DMS153 (cell line): ENCODE measurements around the gene NFIA.
"Not testable (repeated sequence)": the region's sequence is repeated elsewhere in the genome, so short reads cannot be mapped to it uniquely, and the experiment has no call there.

ENCODE experiments used
- DNase-seq: peaks from one replicate; lab custom pipeline; 2025; lab: John Stamatoyannopoulos, UW

Gene NFIA

DNA sequence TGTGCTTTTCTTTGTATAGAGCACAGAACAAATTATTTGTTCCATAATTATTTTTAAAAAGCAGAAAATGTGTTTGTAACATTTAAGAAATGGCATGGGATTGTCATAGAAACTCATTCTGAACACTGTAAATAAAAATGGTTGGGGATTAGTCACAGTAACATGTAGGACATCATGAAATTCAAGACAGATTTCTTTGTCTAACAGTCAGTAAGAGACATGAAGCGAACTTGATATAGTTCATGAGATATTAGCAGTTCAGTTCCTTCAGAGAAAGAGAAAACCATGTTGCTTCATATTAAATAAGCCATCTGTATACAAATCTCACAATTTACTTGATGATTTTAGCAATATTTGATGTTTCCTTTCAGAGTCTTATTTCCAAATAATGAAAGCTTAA is 19.7 kb downstream of the NFIA start:
- DNase-seq, result no peak

DNA sequence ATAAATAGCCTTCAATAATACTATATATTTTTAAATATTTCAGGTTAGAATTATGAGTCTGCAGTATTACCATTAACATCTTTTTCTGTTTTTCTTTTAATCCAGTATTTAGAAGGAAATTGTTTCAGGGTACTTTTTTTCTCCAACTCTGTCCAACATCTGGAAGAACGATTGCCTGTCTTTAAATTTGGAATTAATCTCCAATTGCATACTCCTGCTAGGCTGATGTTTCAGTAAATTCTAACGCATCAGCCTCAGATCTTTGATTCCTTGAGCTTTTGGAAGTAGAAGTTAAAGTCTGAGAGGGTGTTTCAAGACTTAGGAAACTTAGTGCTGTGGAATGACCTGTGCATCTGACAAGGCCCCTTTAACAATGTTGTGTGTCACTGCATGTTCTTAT is 20.3 kb downstream of the NFIA start:
- no peak for DNase-seq

DNA sequence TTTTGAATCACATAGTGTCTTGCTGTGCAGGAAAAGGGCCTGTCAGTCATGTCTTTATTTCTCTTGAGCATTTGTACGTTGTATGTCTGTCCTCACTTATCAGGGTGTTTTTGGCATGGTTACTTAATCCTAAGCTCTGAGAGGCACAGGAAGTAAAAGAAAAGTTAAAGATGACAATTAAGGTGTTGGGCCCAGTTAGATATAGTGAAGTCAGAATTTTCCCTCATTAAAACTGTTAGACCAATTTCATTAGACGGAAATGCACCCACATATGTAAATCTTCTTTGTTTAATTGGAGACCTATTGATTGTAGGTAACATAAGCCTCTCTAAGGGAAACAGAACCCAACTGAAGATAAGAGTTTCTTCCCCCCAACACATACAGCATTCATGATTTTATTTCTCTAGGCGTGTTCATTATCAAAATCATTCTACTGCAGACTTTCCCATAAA is 21.9 kb downstream of the NFIA start:
- DNase-seq, result no peak

- no peak for DNase-seq
Measured at GRCh38 chr1:61107638-61108037, 25.3 kb downstream of the NFIA start.

GRCh38 chr1:61109158-61109557 is 26.8 kb downstream of the NFIA start:
- no peak for DNase-seq

DNA sequence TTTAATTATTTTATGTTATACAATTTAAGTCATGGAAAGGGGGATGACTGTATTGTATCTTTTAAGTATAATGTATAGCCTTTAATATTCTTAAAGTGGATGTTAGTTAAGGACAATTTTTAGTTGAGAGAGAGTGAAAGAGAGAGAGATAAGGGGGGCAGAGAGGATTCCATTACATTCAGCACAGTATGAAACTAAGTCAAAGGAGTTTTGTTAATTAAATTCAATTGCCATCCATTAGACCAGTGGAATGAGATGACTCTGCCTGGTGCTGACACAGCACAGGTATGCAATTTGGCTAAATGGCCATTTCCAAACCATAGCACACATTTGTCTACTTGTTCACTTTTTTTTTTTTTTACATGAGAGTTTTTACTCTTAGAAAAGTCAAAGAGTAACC is 27.5 kb downstream of the NFIA start:
- DNase-seq, result no peak

DNA sequence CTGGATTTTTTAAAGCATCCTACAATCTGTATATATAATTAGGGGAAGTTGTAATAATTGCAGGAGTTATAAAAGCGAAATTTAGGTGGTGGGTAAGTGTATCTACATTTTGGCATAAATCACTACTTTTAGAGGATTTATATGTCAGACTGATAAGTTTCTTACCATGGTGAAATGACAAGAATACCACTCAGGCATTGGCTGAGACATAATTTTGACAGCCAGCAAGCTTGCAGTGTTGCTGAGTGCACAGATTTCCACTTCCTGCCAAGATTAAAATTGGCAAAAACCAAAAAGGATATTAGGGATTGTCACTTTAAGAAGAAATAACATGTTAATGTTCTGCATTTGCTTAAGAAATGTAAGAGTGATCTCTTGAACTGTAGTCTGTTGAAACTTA is 28.2 kb downstream of the NFIA start:
- no peak for DNase-seq

GRCh38 chr1:61111084-61112004 is 29.0 kb downstream of the NFIA start:
- DNase-seq, result no peak

DNA sequence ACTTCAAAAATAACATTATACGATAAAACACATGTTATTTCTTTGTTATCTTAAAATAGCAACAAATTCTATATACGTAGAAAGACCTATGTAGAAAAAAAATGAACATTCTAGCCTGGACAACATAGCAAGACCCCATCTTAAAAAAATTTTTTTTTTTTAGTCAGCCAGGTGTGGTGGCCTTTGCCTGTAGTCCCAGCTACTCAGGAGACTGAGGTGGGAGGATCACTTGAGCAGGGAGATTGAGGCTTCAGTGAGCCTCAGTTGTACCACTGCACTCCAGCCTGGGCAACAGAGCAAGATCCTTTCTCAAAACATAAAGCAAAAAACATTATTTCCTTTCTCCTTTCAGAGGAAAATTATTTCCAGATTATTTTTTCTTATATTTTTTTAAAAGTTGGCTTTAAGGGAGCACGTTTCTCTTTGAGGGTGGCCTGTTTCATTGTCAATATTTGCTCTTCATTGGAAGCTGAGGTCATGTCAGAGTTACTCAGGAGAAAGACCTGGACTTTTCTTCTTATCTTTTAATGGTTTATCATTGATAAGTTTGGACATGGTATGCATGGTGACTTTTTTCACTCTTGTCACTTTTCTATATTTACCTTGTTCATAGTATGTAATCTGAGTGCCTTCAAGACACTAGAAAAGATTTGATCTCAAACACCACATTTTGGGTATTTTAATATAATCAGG is 32.0 kb downstream of the NFIA start:
- no peak for DNase-seq

DNA sequence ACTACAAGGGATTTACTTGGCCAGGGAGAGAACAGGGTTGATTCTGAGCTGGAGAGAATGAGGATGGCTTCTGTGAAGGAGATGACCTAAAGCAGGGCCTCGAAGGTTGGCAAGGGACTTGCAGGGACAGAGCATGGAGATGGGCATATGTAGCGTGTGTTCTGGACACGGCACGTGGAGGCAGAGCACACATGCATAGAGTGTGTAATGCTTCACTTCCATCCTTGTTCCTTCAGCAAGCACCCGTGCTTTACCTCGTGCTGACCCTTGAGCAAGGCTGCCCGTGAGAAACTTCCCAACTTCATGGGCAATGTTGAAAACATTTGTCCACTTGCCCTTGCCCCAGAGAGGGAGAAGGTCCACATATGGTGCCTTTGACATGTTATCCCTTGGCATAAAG is 33.1 kb downstream of the NFIA start:
- no peak for DNase-seq

DNA sequence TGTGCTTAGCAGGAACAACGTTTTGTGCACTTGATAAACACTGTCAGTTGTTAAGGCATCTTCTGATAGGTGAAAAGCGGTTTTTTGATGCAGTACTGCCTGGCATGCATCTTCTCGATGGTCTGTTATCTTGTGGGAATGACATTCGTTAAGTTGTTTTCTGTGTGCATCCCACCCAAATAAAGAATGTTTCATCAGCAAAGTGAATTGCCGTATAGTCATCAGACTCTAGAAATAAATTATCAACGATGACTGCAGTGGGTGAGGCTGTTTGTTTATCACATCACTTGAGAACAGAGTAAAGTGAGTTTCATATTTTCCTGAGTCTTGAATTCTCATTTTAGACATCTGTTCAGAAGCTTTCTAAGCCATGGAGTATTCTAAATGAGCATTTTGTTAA is 34.1 kb downstream of the NFIA start:
- DNase-seq, result no peak

DNA sequence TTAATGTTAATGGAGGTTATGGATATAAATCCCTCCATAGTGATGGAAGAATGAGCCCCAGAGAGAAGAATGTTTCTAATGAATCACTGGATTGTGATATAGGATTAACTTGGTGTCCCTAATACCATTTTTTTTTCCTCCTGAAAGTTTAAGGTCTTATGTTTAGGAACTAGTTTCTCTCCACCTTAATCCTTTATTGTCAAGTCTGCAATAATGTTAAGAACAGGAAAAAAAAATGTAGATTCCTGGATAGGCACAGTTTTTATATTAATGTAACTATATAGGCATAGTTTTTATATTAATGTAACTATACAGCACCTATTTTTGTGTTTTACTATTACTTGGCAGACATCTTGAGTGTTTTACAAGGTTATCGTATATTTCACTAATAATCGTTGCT is 34.9 kb downstream of the NFIA start:
- no peak for DNase-seq

- DNase-seq, result no peak
Measured at GRCh38 chr1:61119085-61119484, 36.7 kb downstream of the NFIA start.

- DNase-seq, result no peak
Measured at GRCh38 chr1:61120246-61120840, 38.0 kb downstream of the NFIA start.

DNA sequence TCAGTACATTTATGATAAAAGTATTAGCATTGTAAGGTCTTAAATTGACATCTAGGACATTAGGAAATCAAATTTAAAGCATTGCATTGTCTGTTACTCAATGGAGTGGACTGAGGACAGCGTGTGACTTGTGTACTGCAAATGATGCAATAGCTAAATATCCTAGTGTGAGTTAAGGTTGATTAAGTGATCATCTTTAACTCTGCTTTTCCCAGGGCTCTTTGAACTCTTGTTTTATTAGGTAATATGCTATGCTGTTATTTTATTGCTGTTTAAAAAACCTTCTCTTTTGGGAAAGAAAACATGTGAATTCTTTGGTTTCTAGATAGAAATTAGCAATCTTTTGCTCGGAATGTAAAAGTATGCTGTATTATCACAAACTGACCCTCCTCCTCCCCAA is 38.6 kb downstream of the NFIA start:
- no peak for DNase-seq

- DNase-seq, result no peak
Measured at GRCh38 chr1:61121631-61122030, 39.3 kb downstream of the NFIA start.

DNA sequence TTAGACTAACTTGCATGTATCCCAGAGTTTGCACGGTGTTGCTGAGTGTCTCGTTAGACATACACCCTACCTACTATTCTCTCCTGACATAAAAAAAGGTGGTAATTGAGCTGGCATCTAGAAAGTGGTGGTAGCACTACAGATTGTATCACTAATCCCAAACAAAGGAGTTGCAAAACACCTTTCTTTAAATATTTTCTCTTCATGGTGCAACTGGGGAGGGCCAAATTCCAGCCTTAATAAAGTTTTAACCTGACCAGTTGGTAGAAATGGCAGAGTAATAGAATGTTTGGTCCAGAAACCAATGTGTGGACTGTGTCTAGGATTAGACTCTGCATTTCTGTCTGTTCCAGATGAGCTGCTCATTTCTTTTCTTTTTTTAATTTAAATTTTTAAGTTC is 40.0 kb downstream of the NFIA start:
- DNase-seq, result no peak

DNA sequence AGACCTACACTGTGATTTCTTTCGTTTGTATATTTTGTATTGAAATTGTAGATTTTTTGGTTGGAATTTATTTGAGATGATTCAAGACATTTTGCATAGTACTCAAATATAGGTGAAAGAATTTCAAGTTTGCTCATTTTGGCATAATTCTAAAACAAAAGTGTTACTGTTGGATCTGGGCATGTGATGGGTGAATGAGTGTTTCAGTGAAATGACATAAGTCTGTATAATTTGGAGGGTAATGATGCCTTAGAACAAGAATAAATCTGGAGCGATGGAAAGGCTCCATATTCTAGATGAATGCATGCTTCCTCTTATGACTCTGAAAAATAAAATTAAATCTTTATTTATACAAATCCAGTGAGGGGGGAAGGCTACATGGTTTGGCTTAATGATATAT is 41.0 kb downstream of the NFIA start:
- DNase-seq, result no peak

DNA sequence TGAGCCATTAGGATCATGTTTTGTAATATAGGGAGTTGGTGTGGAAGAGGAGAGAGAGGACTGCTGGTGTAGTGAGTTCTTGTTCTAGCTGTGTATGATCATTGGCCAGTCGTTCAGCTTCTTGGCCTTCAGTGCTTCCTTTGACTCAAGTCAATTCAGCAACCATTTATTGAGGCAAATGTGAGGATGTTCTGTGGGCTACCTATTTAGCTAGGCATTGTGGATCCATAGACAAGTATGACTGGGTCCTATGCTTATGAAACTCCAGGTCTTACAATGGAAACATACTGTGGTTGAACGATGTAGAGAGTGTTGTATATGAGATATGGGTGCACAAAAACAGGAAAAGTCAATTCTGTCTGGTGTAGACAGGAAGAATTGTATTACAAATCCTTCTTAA is 41.7 kb downstream of the NFIA start:
- DNase-seq, result no peak

DNA sequence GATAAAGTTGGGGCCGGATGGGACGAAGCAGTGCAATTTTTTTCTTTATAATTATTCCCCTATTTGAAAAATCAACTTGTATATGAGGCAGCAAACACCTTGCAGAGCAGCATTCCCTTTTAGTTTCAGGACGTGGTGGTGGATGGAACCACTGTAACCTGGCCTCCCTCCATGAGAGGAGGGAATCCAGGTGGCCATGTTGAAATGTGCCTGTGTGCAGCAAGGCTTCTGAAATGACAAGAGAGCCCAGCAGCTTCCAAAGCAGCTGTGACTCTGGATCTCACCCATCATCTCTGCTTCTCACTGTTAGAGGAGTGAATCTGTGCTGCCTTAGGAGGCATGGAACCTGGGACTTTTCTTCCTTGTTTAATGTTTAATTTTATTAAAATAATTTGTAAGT is 42.3 kb downstream of the NFIA start:
- no peak for DNase-seq

- DNase-seq, result no peak
Measured at GRCh38 chr1:61125263-61125662, 42.9 kb downstream of the NFIA start.

GRCh38 chr1:61125895-61126294 is 43.5 kb downstream of the NFIA start:
- DNase-seq, result no peak

DNA sequence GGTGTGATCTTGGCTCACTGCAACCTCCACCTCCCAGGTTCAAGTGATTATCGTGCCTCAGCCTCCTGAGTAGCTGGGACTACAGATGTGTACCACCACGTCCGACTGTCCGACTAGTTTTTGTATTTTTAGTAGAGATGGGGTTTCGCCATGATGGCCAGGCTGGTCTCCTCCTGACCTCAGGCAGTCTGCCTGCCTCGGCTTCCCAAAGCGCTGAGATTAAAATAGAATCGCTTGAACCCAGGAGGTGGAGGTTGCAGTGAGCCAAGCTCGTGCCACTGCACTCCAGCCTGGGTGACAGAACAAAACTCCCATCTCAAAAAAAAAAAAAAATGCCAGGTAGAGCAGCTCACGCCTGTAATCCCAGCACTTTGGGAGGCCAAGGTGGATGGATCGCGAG is 44.5 kb downstream of the NFIA start:
- not testable (repeated sequence) for DNase-seq
